ENCODE measurements around the gene OR10D3.

The OR10D3 gene

GRCh38 chr11:124176925-124177715 is 6.0 kb upstream of the OR10D3 start:
- Mint-ChIP-seq H3K4me1 (ENCODE audit: low read depth) (no peaks in the 10 kb centered on the region), H3K4me3 (no peak overlapping the region)

GRCh38 chr11:124179310-124179709 is 3.8 kb upstream of the OR10D3 start:
- Mint-ChIP-seq H3K4me3 (no peak overlapping the region), H3K4me1 (ENCODE audit: low read depth) (no peaks in the 10 kb centered on the region), H3K27me3 (no peaks in the 10 kb centered on the region), H3K36me3 (no peaks in the 10 kb centered on the region), H3K9me3 (ENCODE audit: low read depth) (no peaks in the 10 kb centered on the region), H3K27ac (no peak overlapping the region)

More at GRCh38 chr11:124176925-124177715, 6.0 kb upstream of the OR10D3 start:
- Mint-ChIP-seq H3K9me3 (ENCODE audit: low read depth) (no peaks in the 10 kb centered on the region), H3K36me3 (no peaks in the 10 kb centered on the region), H3K27me3 (no peaks in the 10 kb centered on the region), H3K27ac (no peak overlapping the region)

- H3K27me3 Mint-ChIP-seq = peaks cover 7% of the 10 kb centered on the region
- H3K4me3 Mint-ChIP-seq = no peak overlapping the region
- H3K27ac Mint-ChIP-seq = no peak overlapping the region
- H3K9me3 Mint-ChIP-seq (ENCODE audit: low read depth) = no peaks in the 10 kb centered on the region
- H3K4me1 Mint-ChIP-seq (ENCODE audit: low read depth) = no peaks in the 10 kb centered on the region
- H3K36me3 Mint-ChIP-seq = no peaks in the 10 kb centered on the region
Observed at GRCh38 chr11:124190298-124191139, 7.4 kb downstream of the OR10D3 start.

- Mint-ChIP-seq H3K4me1 (ENCODE audit: low read depth) (no peaks in the 10 kb centered on the region), H3K27me3 (peaks cover 4% of the 10 kb centered on the region), H3K4me3 (no peak overlapping the region), H3K27ac (no peak overlapping the region), H3K9me3 (ENCODE audit: low read depth) (no peaks in the 10 kb centered on the region), H3K36me3 (no peaks in the 10 kb centered on the region)
Observed at GRCh38 chr11:124193221-124194010, 10.3 kb downstream of the OR10D3 start.

GRCh38 chr11:124194293-124195188 is 11.4 kb downstream of the OR10D3 start:
- no peaks in the 10 kb centered on the region for H3K9me3 Mint-ChIP-seq (ENCODE audit: low read depth)

GRCh38 chr11:124195189-124195734 is 12.1 kb downstream of the OR10D3 start:
- Mint-ChIP-seq H3K27ac (no peak overlapping the region), H3K9me3 (ENCODE audit: low read depth) (no peaks in the 10 kb centered on the region), H3K27me3 (peaks cover 4% of the 10 kb centered on the region), H3K36me3 (no peaks in the 10 kb centered on the region), H3K4me3 (no peak overlapping the region), H3K4me1 (ENCODE audit: low read depth) (no peaks in the 10 kb centered on the region)

More at GRCh38 chr11:124194293-124195188, 11.4 kb downstream of the OR10D3 start:
- Mint-ChIP-seq H3K27me3 (peaks cover 4% of the 10 kb centered on the region), H3K4me3 (no peak overlapping the region), H3K27ac (no peak overlapping the region), H3K36me3 (no peaks in the 10 kb centered on the region), H3K4me1 (ENCODE audit: low read depth) (no peaks in the 10 kb centered on the region)

GRCh38 chr11:124197999-124198398 is 14.9 kb downstream of the OR10D3 start:
- H3K9me3 Mint-ChIP-seq (ENCODE audit: low read depth) = no peaks in the 10 kb centered on the region
- no peaks in the 10 kb centered on the region for H3K36me3 Mint-ChIP-seq
- H3K4me3 Mint-ChIP-seq = no peak overlapping the region
- H3K27ac Mint-ChIP-seq = no peak overlapping the region
- H3K4me1 Mint-ChIP-seq (ENCODE audit: low read depth) = no peaks in the 10 kb centered on the region
- peaks cover 5% of the 10 kb centered on the region for H3K27me3 Mint-ChIP-seq

- Mint-ChIP-seq H3K27me3 (peaks cover 5% of the 10 kb centered on the region), H3K27ac (no peak overlapping the region), H3K36me3 (no peaks in the 10 kb centered on the region), H3K4me3 (no peak overlapping the region), H3K9me3 (ENCODE audit: low read depth) (no peaks in the 10 kb centered on the region), H3K4me1 (ENCODE audit: low read depth) (no peaks in the 10 kb centered on the region)
Observed at GRCh38 chr11:124198897-124199296, 15.8 kb downstream of the OR10D3 start.

- Mint-ChIP-seq H3K9me3 (ENCODE audit: low read depth) (no peaks in the 10 kb centered on the region), H3K4me1 (ENCODE audit: low read depth) (no peaks in the 10 kb centered on the region), H3K4me3 (no peak overlapping the region), H3K27ac (no peak overlapping the region), H3K27me3 (peaks cover 5% of the 10 kb centered on the region), H3K36me3 (no peaks in the 10 kb centered on the region)
Observed at GRCh38 chr11:124199702-124200101, 16.6 kb downstream of the OR10D3 start.

GRCh38 chr11:124200671-124201070 is 17.5 kb downstream of the OR10D3 start:
- no peaks in the 10 kb centered on the region for H3K9me3 Mint-ChIP-seq (ENCODE audit: low read depth)
- H3K4me1 Mint-ChIP-seq (ENCODE audit: low read depth) = no peaks in the 10 kb centered on the region
- peaks cover 3% of the 10 kb centered on the region for H3K27me3 Mint-ChIP-seq
- H3K36me3 Mint-ChIP-seq = no peaks in the 10 kb centered on the region
- H3K27ac Mint-ChIP-seq = no peak overlapping the region
- no peak overlapping the region for H3K4me3 Mint-ChIP-seq

- Mint-ChIP-seq H3K36me3 (no peaks in the 10 kb centered on the region), H3K27me3 (peaks cover 3% of the 10 kb centered on the region), H3K4me3 (no peak overlapping the region), H3K4me1 (ENCODE audit: low read depth) (no peaks in the 10 kb centered on the region), H3K27ac (no peak overlapping the region), H3K9me3 (ENCODE audit: low read depth) (no peaks in the 10 kb centered on the region)
Observed at GRCh38 chr11:124202951-124203350, 19.8 kb downstream of the OR10D3 start.

GRCh38 chr11:124204008-124204407 is 20.9 kb downstream of the OR10D3 start:
- Mint-ChIP-seq H3K27ac (no peak overlapping the region), H3K4me1 (ENCODE audit: low read depth) (no peaks in the 10 kb centered on the region), H3K27me3 (peaks cover 2% of the 10 kb centered on the region), H3K4me3 (no peak overlapping the region), H3K9me3 (ENCODE audit: low read depth) (no peaks in the 10 kb centered on the region), H3K36me3 (no peaks in the 10 kb centered on the region)

- H3K4me3 Mint-ChIP-seq = no peak overlapping the region
- H3K27ac Mint-ChIP-seq = no peak overlapping the region
- H3K9me3 Mint-ChIP-seq (ENCODE audit: low read depth) = no peaks in the 10 kb centered on the region
- no peaks in the 10 kb centered on the region for H3K4me1 Mint-ChIP-seq (ENCODE audit: low read depth)
- H3K27me3 Mint-ChIP-seq = no peaks in the 10 kb centered on the region
- H3K36me3 Mint-ChIP-seq = no peaks in the 10 kb centered on the region
Observed at GRCh38 chr11:124207102-124207792, 24.1 kb downstream of the OR10D3 start.
